Body of pancreas (tissue), 4 donors: ENCODE results near the gene TMEM128.

ENCODE experiments used
- POLR2A ChIP-seq, 3 donors: fragments of 450-650 bp; IDR thresholded peaks; one replicate each; pipeline ENCODE4 v1.6.1; 2016; ENCODE audit warnings: antibody characterized with exemption in 3 of 3, mild to moderate bottlenecking in 2 of 3
- TF ChIP-seq, protein P1 (sequence below), 7 experiments: fragments of 450-650 bp in 4 of 7; fragments of 200-600 bp in 3 of 7; sonication (generic) in 3 of 7; IDR thresholded peaks; one replicate each; pipeline ENCODE4 v1.5.1; 2016 to 2019; ENCODE audit warnings: antibody characterized with exemption in 7 of 7

- TF ChIP-seq, protein P1, sequence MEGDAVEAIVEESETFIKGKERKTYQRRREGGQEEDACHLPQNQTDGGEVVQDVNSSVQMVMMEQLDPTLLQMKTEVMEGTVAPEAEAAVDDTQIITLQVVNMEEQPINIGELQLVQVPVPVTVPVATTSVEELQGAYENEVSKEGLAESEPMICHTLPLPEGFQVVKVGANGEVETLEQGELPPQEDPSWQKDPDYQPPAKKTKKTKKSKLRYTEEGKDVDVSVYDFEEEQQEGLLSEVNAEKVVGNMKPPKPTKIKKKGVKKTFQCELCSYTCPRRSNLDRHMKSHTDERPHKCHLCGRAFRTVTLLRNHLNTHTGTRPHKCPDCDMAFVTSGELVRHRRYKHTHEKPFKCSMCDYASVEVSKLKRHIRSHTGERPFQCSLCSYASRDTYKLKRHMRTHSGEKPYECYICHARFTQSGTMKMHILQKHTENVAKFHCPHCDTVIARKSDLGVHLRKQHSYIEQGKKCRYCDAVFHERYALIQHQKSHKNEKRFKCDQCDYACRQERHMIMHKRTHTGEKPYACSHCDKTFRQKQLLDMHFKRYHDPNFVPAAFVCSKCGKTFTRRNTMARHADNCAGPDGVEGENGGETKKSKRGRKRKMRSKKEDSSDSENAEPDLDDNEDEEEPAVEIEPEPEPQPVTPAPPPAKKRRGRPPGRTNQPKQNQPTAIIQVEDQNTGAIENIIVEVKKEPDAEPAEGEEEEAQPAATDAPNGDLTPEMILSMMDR (IDR thresholded peaks at IDR 0.05) = no peak
- TF ChIP-seq POLR2A (IDR thresholded peaks at IDR 0.05) = no peak
Observed at GRCh38 chr4:4245172-4245571, 2.9 kb downstream of the TMEM128 start.
